GM23338 (cell line): ENCODE data around the gene CDH23. TPM values are rescaled to one million over a fixed set of nuclear protein-coding genes. Genes with fewer than 3 reads are reported as not detected.

Experiments
- ATAC-seq: fragments of 200-7000 bp; cut with Tn5 transposase; 3 replicates; pipeline ENCODE4 v1.9.1; 2020
- DNase-seq: peaks from one replicate; pipeline ENCODE4 v3.0.0-alpha.2; 2015; ENCODE audit warnings: low spot score
- H2AFZ ChIP-seq: fragments of 200-600 bp; sonication (generic); 2 replicates; pipeline ENCODE4 v1.8.0; 2016; ENCODE audit warnings: antibody characterized with exemption, mild to moderate bottlenecking, moderate library complexity
- H3F3A ChIP-seq: fragments of 200-600 bp; sonication (generic); replicated peaks from 2 replicates; pipeline ENCODE4 v1.8.0; 2017; ENCODE audit warnings: antibody characterized with exemption, mixed run types, low read depth
- H3K27ac ChIP-seq: fragments of 200-600 bp; sonication (generic); 2 replicates; pipeline ENCODE4 v1.6.1; 2016; ENCODE audit warnings: low read depth
- H3K27me3 ChIP-seq: fragments of 200-600 bp; sonication (generic); 2 replicates; pipeline ENCODE4 v1.8.0; 2016; ENCODE audit warnings: mild to moderate bottlenecking, mixed run types, moderate library complexity; ENCODE audit not compliant: insufficient read depth
- H3K36me3 ChIP-seq: fragments of 200-600 bp; sonication (generic); 2 replicates; pipeline ENCODE4 v1.8.0; 2016; ENCODE audit warnings: mild to moderate bottlenecking; ENCODE audit not compliant: insufficient read depth
- H3K4me1 ChIP-seq: fragments of 200-600 bp; sonication (generic); 2 replicates; pipeline ENCODE4 v1.8.0; 2016; ENCODE audit warnings: mild to moderate bottlenecking, moderate library complexity; ENCODE audit not compliant: insufficient read depth
- H3K4me2 ChIP-seq: fragments of 200-600 bp; sonication (generic); 2 replicates; pipeline ENCODE4 v1.7.1; 2017; ENCODE audit warnings: mixed run types
- H3K4me3 ChIP-seq: fragments of 200-600 bp; sonication (generic); 2 replicates; pipeline ENCODE4 v1.6.1; 2016; ENCODE audit warnings: mixed run types
- H3K79me2 ChIP-seq: fragments of 200-600 bp; sonication (generic); replicated peaks from 2 replicates; pipeline ENCODE4 v1.8.0; 2017; ENCODE audit warnings: mild to moderate bottlenecking; ENCODE audit not compliant: insufficient read depth
- H3K9me2 ChIP-seq: fragments of 200-600 bp; sonication (generic); 2 replicates; pipeline ENCODE4 v1.8.0; 2017; ENCODE audit not compliant: insufficient read depth
- H4K20me1 ChIP-seq: fragments of 200-600 bp; sonication (generic); replicated peaks from 2 replicates; pipeline ENCODE4 v1.8.0; 2017; ENCODE audit warnings: mild to moderate bottlenecking; ENCODE audit not compliant: insufficient read depth
- H3K27ac Mint-ChIP-seq: 2 replicates; pipeline ENCODE4 v1.8.0; 2020; ENCODE audit warnings: inconsistent platforms, mild to moderate bottlenecking, moderate library complexity, mixed read lengths
- H3K27me3 Mint-ChIP-seq: 3 replicates; pipeline ENCODE4 v1.8.0; 2022; ENCODE audit warnings: low read depth, mild to moderate bottlenecking, moderate library complexity, mixed read lengths, inconsistent platforms; ENCODE audit not compliant: insufficient read depth, poor library complexity
- H3K36me3 Mint-ChIP-seq: 3 replicates; pipeline ENCODE4 v1.8.0; 2021; ENCODE audit warnings: low read depth, mild to moderate bottlenecking, inconsistent platforms, moderate library complexity, mixed read lengths
- H3K4me1 Mint-ChIP-seq: 3 replicates; pipeline ENCODE4 v1.8.0; 2020; ENCODE audit warnings: mild to moderate bottlenecking, inconsistent platforms, mixed read lengths
- H3K4me3 Mint-ChIP-seq: 3 replicates; pipeline ENCODE4 v1.8.0; 2021; ENCODE audit warnings: moderate library complexity, mild to moderate bottlenecking, inconsistent platforms, mixed read lengths
- H3K9me3 Mint-ChIP-seq: 3 replicates; pipeline ENCODE4 v1.8.0; 2020; ENCODE audit warnings: moderate library complexity, mild to moderate bottlenecking, inconsistent platforms, mixed read lengths
- CREB1 ChIP-seq: fragments of 250-450 bp; sonication (Bioruptor Pico); IDR thresholded peaks from 2 replicates; pipeline ENCODE4 v1.5.0; 2020; ENCODE audit warnings: low read depth, mild to moderate bottlenecking, moderate library complexity
- CTCF ChIP-seq, 2 experiments: fragments of 200-600 bp in 1 of 2; sonication (generic) in 1 of 2; conservative IDR thresholded peaks; 2 replicates each; pipeline versions ENCODE4 v1.5.1 to v1.6.1; 2016 to 2017; ENCODE audit warnings: antibody characterized with exemption in 2 of 2, low read depth in 2 of 2, mild to moderate bottlenecking in 2 of 2, moderate library complexity in 1 of 2
- EZH2 ChIP-seq: fragments of 200-600 bp; sonication (generic); IDR thresholded peaks from one replicate; pipeline ENCODE4 v1.8.0; 2017; ENCODE audit warnings: antibody characterized with exemption, mild to moderate bottlenecking, low read depth; ENCODE audit not compliant: unreplicated experiment
- EZH2phosphoT487 ChIP-seq: fragments of 200-600 bp; sonication (generic); IDR thresholded peaks from one replicate; pipeline ENCODE4 v1.8.1; 2018; ENCODE audit warnings: antibody characterized with exemption; ENCODE audit not compliant: unreplicated experiment
- NANOG ChIP-seq: IDR thresholded peaks from 2 replicates; pipeline ENCODE4 v1.6.1; 2016; ENCODE audit warnings: antibody characterized with exemption, borderline replicate concordance
- POLR2AphosphoS5 ChIP-seq: IDR thresholded peaks from 2 replicates; pipeline ENCODE4 v1.6.1; 2016; ENCODE audit warnings: antibody characterized with exemption, low read depth
- REST ChIP-seq: IDR thresholded peaks from one replicate; pipeline ENCODE4 v1.6.1; 2018; ENCODE audit warnings: antibody characterized with exemption; ENCODE audit not compliant: unreplicated experiment
- STAT1 ChIP-seq: IDR thresholded peaks from one replicate; pipeline ENCODE4 v1.6.1; 2016; ENCODE audit warnings: antibody characterized with exemption; ENCODE audit not compliant: unreplicated experiment
- ZNF331 ChIP-seq: fragments of 250-450 bp; sonication (Bioruptor Pico); IDR thresholded peaks from 2 replicates; pipeline ENCODE4 v1.5.0; 2020; ENCODE audit warnings: low read depth, mild to moderate bottlenecking, moderate library complexity
- polyA plus RNA-seq: library from polyadenylated mRNA; unstranded; fragments of >200 nt; fragmentation: Nextera tagmentation; extraction: Ambion mirVana; gene quantifications from 2 replicates; pipeline ENCODE4 v1.2.1, GENCODE V29; 2016
- total RNA-seq: library from RNA; depleted of rRNA; stranded (reverse); fragments of >200 nt; shearing (Covaris generic); gene quantifications from 2 replicates; pipeline ENCODE4 v1.2.3, GENCODE V29; 2014

Gene CDH23
- total and polyA plus RNA-seq, 2 experiments from 2014 or later, result 0.95 to 4.3 TPM

GRCh38 chr10:71553432-71553831 lies 156.7 kb downstream of the CDH23 start (continued):
- TF ChIP-seq STAT1, result no peak
- TF ChIP-seq ZNF331 (CRISPR knock-in tag), result no peak
- TF ChIP-seq EZH2phosphoT487, result no peak

- Histone ChIP-seq H2AFZ (no peak overlapping the region), H3K27ac (no peak overlapping the region), H4K20me1 (no peaks in the 10 kb centered on the region), H3F3A (no peaks in the 10 kb centered on the region), H3K27me3 (no peaks in the 10 kb centered on the region), H3K4me1 (peaks cover 20% of the 10 kb centered on the region), H3K4me3 (no peak overlapping the region), H3K36me3 (no peaks in the 10 kb centered on the region), H3K4me2 (no peak overlapping the region), H3K9me2 (peaks cover 8% of the 10 kb centered on the region; the same call in 1 of the 2 replicates), H3K79me2 (no peaks in the 10 kb centered on the region)
- H3K9me3 Mint-ChIP-seq, result no peaks in the 10 kb centered on the region
- H3K4me3 Mint-ChIP-seq, result no peak overlapping the region
- DNase-seq, result no peak
- H3K36me3 Mint-ChIP-seq, result no peaks in the 10 kb centered on the region
- H3K4me1 Mint-ChIP-seq, result peaks cover 35% of the 10 kb centered on the region
- peaks cover 10% of the 10 kb centered on the region for H3K27me3 Mint-ChIP-seq
- no peak for TF ChIP-seq CTCF (conservative IDR thresholded peaks at IDR 0.05; ENCODE audit: low read depth in 2 of 2)
- no peak for TF ChIP-seq ZNF331 (CRISPR knock-in tag)
- no peak for TF ChIP-seq EZH2
- TF ChIP-seq POLR2AphosphoS5, result no peak
- TF ChIP-seq CREB1 (CRISPR knock-in tag), result no peak
- TF ChIP-seq NANOG, result no peak
- H3K27ac Mint-ChIP-seq, result no peak overlapping the region
- ATAC-seq, result no peak
Observed at GRCh38 chr10:71554671-71555070, 158.0 kb downstream of the CDH23 start.

DNA sequence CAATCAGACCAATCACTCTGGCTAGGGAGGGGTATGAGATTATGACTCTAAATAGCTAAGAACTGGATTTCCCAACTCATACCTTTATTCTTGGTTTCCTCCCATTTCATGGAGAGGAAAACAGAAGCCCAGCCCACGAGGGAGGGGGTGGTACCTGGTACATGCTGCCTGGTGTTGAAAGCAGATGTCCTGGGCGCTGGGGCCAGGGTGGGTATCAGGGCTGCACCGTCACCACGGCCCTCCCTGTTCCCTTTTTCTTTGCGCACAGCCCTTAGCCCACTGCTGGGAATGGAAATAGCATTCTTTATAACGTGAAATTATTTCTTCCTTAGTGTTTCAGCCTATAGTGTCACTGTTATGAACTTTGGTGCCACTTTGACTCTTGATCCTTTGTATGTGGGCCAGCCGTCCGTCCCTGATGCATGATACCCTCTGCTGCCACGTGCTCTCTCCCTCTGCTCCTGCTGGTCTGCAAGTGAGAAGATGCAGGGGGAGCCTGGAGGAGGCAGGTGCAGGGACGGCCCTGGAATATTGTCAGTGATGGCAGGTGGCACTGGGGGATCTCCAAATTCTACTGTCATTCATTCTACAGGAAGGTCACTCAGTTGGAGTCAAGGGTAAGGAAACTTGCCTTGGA lies 158.5 kb downstream of the CDH23 start:
- no peak for ATAC-seq
- Mint-ChIP-seq H3K36me3 (no peaks in the 10 kb centered on the region), H3K9me3 (no peaks in the 10 kb centered on the region), H3K27ac (no peak overlapping the region), H3K27me3 (peaks cover 10% of the 10 kb centered on the region), H3K4me1 (peaks cover 34% of the 10 kb centered on the region), H3K4me3 (no peak overlapping the region)
- H2AFZ ChIP-seq, result no peak overlapping the region
- DNase-seq, result no peak
- no peaks in the 10 kb centered on the region for H3F3A ChIP-seq
- no peak overlapping the region for H3K4me3 ChIP-seq
- peaks cover 20% of the 10 kb centered on the region for H3K4me1 ChIP-seq
- no peaks in the 10 kb centered on the region for H4K20me1 ChIP-seq
- peaks cover 8% of the 10 kb centered on the region; the same call in 1 of the 2 replicates for H3K9me2 ChIP-seq
- no peak overlapping the region for H3K27ac ChIP-seq
- no peaks in the 10 kb centered on the region for H3K36me3 ChIP-seq
- H3K27me3 ChIP-seq, result no peaks in the 10 kb centered on the region
- no peak overlapping the region for H3K4me2 ChIP-seq
- H3K79me2 ChIP-seq, result no peaks in the 10 kb centered on the region
- no peak for TF ChIP-seq CTCF (conservative IDR thresholded peaks at IDR 0.05; ENCODE audit: low read depth in 2 of 2)
- TF ChIP-seq EZH2, result no peak
- TF ChIP-seq REST, result no peak
- TF ChIP-seq NANOG, result no peak
- no peak for TF ChIP-seq CREB1 (CRISPR knock-in tag)
